ENCODE results near the gene ADGRB3. TPM values are rescaled to one million over a fixed set of nuclear protein-coding genes. Genes with fewer than 3 reads are reported as not detected.

Gene ADGRB3
- polyA plus RNA-seq, 1 experiment: 0.12 TPM

DNA sequence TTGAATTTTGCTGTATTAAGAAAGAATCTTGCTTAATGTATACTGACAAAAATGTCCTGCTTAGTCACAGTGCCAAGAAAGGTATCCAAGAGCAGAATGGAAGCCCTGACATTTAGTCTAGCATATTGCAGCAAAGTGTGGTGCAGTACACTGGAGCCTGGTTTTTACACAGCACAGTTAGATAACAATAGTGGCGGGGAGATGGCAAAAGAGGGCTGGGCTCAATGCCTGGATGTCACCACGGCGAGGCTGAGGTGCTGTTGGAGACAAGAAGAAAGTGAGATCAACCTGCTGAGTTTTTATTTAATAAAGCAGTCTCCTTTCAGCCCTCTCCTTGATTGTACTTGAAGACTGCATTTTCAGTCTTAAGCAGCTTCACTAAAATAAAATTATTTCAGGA is 735.7 kb downstream of the ADGRB3 start:
- ChIA-PET CTCF (no interaction called here), POLR2A (no interaction called here)
- Histone ChIP-seq H3K27me3 (ENCODE audit: control insufficient read depth, insufficient read depth, low read length) (no peaks in the 10 kb centered on the region), H3K4me3 (ENCODE audit: low read depth, low read length) (no peak overlapping the region), H3K36me3 (ENCODE audit: control insufficient read depth, insufficient read depth, low read length) (no peaks in the 10 kb centered on the region)
- no peak for DNase-seq (ENCODE audit: low read depth)
- TF ChIP-seq, protein P1, sequence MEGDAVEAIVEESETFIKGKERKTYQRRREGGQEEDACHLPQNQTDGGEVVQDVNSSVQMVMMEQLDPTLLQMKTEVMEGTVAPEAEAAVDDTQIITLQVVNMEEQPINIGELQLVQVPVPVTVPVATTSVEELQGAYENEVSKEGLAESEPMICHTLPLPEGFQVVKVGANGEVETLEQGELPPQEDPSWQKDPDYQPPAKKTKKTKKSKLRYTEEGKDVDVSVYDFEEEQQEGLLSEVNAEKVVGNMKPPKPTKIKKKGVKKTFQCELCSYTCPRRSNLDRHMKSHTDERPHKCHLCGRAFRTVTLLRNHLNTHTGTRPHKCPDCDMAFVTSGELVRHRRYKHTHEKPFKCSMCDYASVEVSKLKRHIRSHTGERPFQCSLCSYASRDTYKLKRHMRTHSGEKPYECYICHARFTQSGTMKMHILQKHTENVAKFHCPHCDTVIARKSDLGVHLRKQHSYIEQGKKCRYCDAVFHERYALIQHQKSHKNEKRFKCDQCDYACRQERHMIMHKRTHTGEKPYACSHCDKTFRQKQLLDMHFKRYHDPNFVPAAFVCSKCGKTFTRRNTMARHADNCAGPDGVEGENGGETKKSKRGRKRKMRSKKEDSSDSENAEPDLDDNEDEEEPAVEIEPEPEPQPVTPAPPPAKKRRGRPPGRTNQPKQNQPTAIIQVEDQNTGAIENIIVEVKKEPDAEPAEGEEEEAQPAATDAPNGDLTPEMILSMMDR (IDR thresholded peaks at IDR 0.05; ENCODE audit: insufficient read depth, low read depth, low read length): no peak

DNA sequence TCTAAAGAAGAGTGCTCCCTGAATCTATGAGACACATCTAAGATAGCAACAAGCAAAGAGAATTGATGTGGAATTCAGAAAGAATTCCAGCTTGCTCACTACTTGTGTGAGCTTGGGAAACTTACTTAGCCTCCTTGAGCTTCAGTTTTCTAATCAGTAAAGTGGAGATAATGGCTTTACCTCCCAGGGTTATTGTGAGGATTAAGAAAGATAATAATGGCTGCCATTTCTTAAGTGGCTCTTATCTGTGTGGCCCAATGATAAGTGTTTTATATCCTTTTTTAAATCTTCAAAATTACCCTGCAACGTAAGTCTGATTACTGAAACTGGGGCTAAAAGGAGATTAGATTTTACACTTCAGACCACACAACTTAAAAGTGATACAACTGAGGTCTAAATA is 743.2 kb downstream of the ADGRB3 start:
- TF ChIP-seq, protein P1 (IDR thresholded peaks at IDR 0.05; ENCODE audit: insufficient read depth, low read depth, low read length): no peak
- DNase-seq (ENCODE audit: low read depth): no peak
- Histone ChIP-seq H3K36me3 (ENCODE audit: control insufficient read depth, insufficient read depth, low read length) (no peaks in the 10 kb centered on the region), H3K27me3 (ENCODE audit: control insufficient read depth, insufficient read depth, low read length) (no peaks in the 10 kb centered on the region), H3K4me3 (ENCODE audit: low read depth, low read length) (no peak overlapping the region)
- CTCF ChIA-PET: no interaction called here
- POLR2A ChIA-PET: no interaction called here

DNA sequence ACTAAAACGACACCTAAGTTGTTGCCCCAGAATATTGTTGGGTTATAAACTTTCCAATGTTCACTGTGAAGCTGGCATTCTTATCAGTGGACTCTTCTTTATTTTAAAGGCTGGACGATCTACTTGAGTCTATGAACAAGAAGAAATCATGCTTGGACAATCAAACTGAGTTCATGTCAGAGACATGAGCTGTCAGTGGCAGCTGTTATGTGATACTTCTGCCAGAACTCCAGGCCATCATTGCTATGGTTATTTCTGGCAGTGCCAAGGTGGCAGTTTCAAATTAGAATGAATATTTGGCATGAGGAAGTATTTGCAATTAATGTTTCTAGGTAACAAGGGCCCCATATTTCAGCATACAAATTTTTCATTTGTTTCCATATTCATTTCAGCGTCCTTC is 744.4 kb downstream of the ADGRB3 start:
- H3K4me3 ChIP-seq (ENCODE audit: low read depth, low read length): no peak overlapping the region
- H3K36me3 ChIP-seq (ENCODE audit: control insufficient read depth, insufficient read depth, low read length): no peaks in the 10 kb centered on the region
- TF ChIP-seq, protein P1 (IDR thresholded peaks at IDR 0.05; ENCODE audit: insufficient read depth, low read depth, low read length): no peak
- no peaks in the 10 kb centered on the region for H3K27me3 ChIP-seq (ENCODE audit: control insufficient read depth, insufficient read depth, low read length)
- DNase-seq (ENCODE audit: low read depth): no peak
- CTCF ChIA-PET: interaction anchor here (0.6 to 1.3 kb wide), 2 partner anchors 13 kb away, joined by 3 to 4 read pairs; no protein-coding TSS in a partner anchor
- POLR2A ChIA-PET: no interaction called here

DNA sequence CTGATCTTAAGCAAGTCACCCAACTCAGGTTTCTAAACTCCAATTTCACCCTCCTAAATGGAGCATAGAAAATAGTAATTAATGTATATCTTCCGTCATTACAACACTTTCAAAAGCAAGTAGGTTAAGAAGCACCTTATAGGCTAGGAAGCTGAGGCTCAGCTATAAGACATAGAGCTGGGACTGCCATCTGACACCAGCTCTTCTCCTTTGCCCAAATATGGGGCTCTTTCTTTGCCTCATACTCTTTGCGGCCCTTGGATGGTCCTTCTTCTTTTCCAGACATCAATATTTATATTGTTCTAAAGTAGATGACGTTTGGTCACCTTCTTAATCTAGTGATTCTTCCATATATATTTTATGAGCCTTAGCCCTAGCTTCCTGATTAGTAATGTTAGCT is 748.5 kb downstream of the ADGRB3 start:
- Histone ChIP-seq H3K27me3 (ENCODE audit: control insufficient read depth, insufficient read depth, low read length) (no peaks in the 10 kb centered on the region), H3K4me3 (ENCODE audit: low read depth, low read length) (no peak overlapping the region), H3K36me3 (ENCODE audit: control insufficient read depth, insufficient read depth, low read length) (no peaks in the 10 kb centered on the region)
- ChIA-PET POLR2A (no interaction called here), CTCF (no interaction called here)
- DNase-seq (ENCODE audit: low read depth): no peak
- TF ChIP-seq, protein P1 (IDR thresholded peaks at IDR 0.05; ENCODE audit: insufficient read depth, low read depth, low read length): no peak

DNA sequence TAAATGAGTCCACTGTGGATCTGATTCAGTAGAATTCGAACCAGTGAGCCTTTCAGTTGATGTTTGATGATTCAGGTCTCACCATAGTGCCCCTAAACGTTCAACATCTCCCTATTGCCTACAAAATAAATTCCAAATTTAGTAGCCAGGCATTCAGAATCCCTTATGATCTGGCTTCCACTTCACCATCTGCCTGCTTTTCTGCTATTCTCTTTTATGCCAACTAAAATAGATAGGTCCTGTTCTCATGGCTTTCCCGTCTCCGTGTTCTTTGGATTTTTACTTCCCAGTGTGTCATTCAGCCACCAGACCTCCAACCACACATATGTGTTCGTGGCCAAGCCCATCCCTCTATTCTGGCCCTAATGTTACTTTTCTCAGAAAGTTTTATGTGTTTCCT is 751.3 kb downstream of the ADGRB3 start:
- POLR2A ChIA-PET: no interaction called here
- no peaks in the 10 kb centered on the region for H3K27me3 ChIP-seq (ENCODE audit: control insufficient read depth, insufficient read depth, low read length)
- CTCF ChIA-PET: no interaction called here
- no peak overlapping the region for H3K4me3 ChIP-seq (ENCODE audit: low read depth, low read length)
- no peak for DNase-seq (ENCODE audit: low read depth)
- TF ChIP-seq, protein P1 (IDR thresholded peaks at IDR 0.05; ENCODE audit: insufficient read depth, low read depth, low read length): no peak
- no peaks in the 10 kb centered on the region for H3K36me3 ChIP-seq (ENCODE audit: control insufficient read depth, insufficient read depth, low read length)
